Measurements from ENCODE around the gene OLFML3. TPM values are rescaled to one million over a fixed set of nuclear protein-coding genes. Genes with fewer than 3 reads are reported as not detected.

The OLFML3 gene
- total and polyA plus RNA-seq, 2 of the 8 experiments (the other 6 are each of a cell fraction or from before 2014, with no cell fraction given), result 56.0 to 72.3 TPM

GRCh38 chr1:113942527-113942926 lies 36.7 kb upstream of the OLFML3 start (continued):
- no peak for TF ChIP-seq USF2 (IDR thresholded peaks at IDR 0.05; ENCODE audit: low read length)
- TF ChIP-seq SIN3A (conservative IDR thresholded peaks at IDR 0.05 in 1 of 2, IDR thresholded peaks at IDR 0.05 in 1 of 2; ENCODE audit: low read depth in 1 of 2, low read length in 2 of 2), result no peak

All from H1 (cell line).